Caco-2 (cell line): Measurements from ENCODE around the gene OSGEPL1. TPM values are rescaled to one million over a fixed set of nuclear protein-coding genes. Genes with fewer than 3 reads are reported as not detected.
"Not testable (repeated sequence)": the region's sequence is repeated elsewhere in the genome, so short reads cannot be mapped to it uniquely, and the experiment has no call there.

Experiments
- BruUV-seq: library from RNA; stranded (reverse); fragments of 400-500 nt; replicated peaks from 2 replicates; lab custom pipeline; 2021; lab: Mats Ljungman, UMichigan
- CTCF ChIA-PET: fragments of 300-600 bp; sonication (Branson Sonifier 250); formaldehyde crosslinking; loops from one replicate; lab custom pipeline; 2022; ENCODE audit warnings: antibody characterized with exemption; lab: Charles Lee
- POLR2A ChIA-PET: fragments of 300-600 bp; sonication (Branson Sonifier 250); formaldehyde crosslinking; loops from one replicate; lab custom pipeline; 2022; ENCODE audit warnings: antibody characterized with exemption; lab: Charles Lee
- DNase-seq, 2 experiments: peaks; one replicate each; pipeline versions ENCODE4 v3.0.0 to v3.0.0-alpha.2; 2020 to 2022
- H3K27me3 ChIP-seq: replicated peaks from 2 replicates; pipeline ENCODE4 v1.6.0; 2011; ENCODE audit warnings: low read length; ENCODE audit not compliant: control insufficient read depth, insufficient read depth
- H3K36me3 ChIP-seq: 2 replicates; pipeline ENCODE4 v1.5.1; 2011; ENCODE audit warnings: low read length; ENCODE audit not compliant: control insufficient read depth, insufficient read depth
- H3K4me1 ChIP-seq: fragments of 250-450 bp; sonication (Bioruptor Pico); 2 replicates; pipeline ENCODE4 v1.5.1; 2020; ENCODE audit warnings: mild to moderate bottlenecking
- H3K4me3 ChIP-seq: 2 replicates; pipeline ENCODE4 v1.5.1; 2011; ENCODE audit warnings: low read depth, mild to moderate bottlenecking, control low read depth, low read length
- H3K9me3 ChIP-seq: fragments of 250-450 bp; sonication (Bioruptor Pico); 2 replicates; pipeline ENCODE4 v1.5.1; 2020; ENCODE audit warnings: mild to moderate bottlenecking, moderate library complexity
- H3K27ac Mint-ChIP-seq: one replicate; pipeline ENCODE4 v1.8.0; 2022; ENCODE audit warnings: mixed read lengths; ENCODE audit not compliant: unreplicated experiment
- H3K27me3 Mint-ChIP-seq: one replicate; pipeline ENCODE4 v1.8.0; 2022; ENCODE audit warnings: mixed read lengths; ENCODE audit not compliant: insufficient read depth, unreplicated experiment
- H3K36me3 Mint-ChIP-seq: one replicate; pipeline ENCODE4 v1.8.0; 2022; ENCODE audit warnings: mild to moderate bottlenecking, mixed read lengths; ENCODE audit not compliant: insufficient read depth, unreplicated experiment
- H3K4me1 Mint-ChIP-seq: one replicate; pipeline ENCODE4 v1.8.0; 2022; ENCODE audit warnings: low read depth, mixed read lengths; ENCODE audit not compliant: unreplicated experiment
- H3K4me3 Mint-ChIP-seq: one replicate; pipeline ENCODE4 v1.8.0; 2022; ENCODE audit warnings: mild to moderate bottlenecking, moderate library complexity, mixed read lengths; ENCODE audit not compliant: unreplicated experiment
- H3K9me3 Mint-ChIP-seq: one replicate; pipeline ENCODE4 v1.8.0; 2022; ENCODE audit warnings: mixed read lengths; ENCODE audit not compliant: unreplicated experiment
- intact Hi-C: fragments of 100-400 bp; cut with micrococcal nuclease; formaldehyde crosslinking; loops from one replicate; pipeline ENCODE4 v1.10.0; 2022; ENCODE audit not compliant: unreplicated experiment
- total RNA-seq: library from RNA; stranded (reverse); gene quantifications from 2 replicates; pipeline ENCODE4 v1.2.3, GENCODE V29; 2022
- TF ChIP-seq, protein P1 (sequence below), 2 experiments: fragments of 200-600 bp in 1 of 2; IDR thresholded peaks; 1 replicate in 1 of 2; 2 replicates in 1 of 2; pipeline versions ENCODE4 v1.5.1 to v1.8.0; 2011 to 2022; ENCODE audit warnings: antibody characterized with exemption in 1 of 2, control low read depth in 1 of 2, inconsistent platforms in 1 of 2, low read depth in 1 of 2, low read length in 1 of 2, mild to moderate bottlenecking in 1 of 2, moderate library complexity in 1 of 2; ENCODE audit not compliant: insufficient read depth in 1 of 2, severe bottlenecking in 1 of 2, unreplicated experiment in 1 of 2

OSGEPL1 gene
- total RNA-seq, 1 experiment from 2014 or later: 5.0 TPM

DNA sequence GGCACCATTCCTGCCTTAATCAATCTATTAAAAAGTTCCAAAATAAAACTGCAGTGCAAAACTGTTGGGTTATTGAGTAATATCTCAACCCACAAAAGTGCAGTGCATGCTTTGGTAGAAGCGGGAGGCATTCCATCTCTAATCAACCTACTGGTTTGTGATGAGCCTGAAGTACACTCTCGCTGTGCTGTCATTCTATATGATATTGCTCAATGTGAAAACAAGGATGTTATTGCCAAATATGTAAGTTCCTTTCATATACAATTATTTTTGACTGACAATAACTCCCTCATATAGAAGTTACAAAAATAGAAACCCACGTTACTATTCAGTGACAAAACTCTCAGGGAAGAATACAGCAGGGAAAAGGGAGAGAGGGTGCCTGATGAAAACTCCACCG, 43.0 kb downstream of the OSGEPL1 start:
- POLR2A ChIA-PET: no interaction called here
- TF ChIP-seq, protein P1, sequence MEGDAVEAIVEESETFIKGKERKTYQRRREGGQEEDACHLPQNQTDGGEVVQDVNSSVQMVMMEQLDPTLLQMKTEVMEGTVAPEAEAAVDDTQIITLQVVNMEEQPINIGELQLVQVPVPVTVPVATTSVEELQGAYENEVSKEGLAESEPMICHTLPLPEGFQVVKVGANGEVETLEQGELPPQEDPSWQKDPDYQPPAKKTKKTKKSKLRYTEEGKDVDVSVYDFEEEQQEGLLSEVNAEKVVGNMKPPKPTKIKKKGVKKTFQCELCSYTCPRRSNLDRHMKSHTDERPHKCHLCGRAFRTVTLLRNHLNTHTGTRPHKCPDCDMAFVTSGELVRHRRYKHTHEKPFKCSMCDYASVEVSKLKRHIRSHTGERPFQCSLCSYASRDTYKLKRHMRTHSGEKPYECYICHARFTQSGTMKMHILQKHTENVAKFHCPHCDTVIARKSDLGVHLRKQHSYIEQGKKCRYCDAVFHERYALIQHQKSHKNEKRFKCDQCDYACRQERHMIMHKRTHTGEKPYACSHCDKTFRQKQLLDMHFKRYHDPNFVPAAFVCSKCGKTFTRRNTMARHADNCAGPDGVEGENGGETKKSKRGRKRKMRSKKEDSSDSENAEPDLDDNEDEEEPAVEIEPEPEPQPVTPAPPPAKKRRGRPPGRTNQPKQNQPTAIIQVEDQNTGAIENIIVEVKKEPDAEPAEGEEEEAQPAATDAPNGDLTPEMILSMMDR (IDR thresholded peaks at IDR 0.05; ENCODE audit: insufficient read depth in 1 of 2, low read depth in 1 of 2, low read length in 1 of 2, severe bottlenecking in 1 of 2, unreplicated experiment in 1 of 2): no peak

DNA sequence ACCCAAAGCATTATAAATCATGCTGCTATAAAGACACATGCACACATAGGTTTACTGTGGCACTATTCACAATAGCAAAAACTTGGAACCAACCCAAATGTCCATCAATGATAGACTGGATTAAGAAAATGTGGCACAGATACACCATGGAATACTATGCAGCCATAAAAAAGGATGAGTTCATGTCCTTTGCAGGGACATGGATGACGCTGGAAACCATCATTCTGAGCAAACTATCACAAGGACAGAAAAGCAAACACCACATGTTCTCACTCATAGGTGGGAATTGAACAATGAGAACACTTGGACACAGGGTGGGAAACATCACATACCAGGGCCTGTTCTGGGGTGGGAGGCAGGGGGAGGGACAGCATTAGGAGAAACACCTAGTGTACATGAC, 45.0 kb downstream of the OSGEPL1 start:
- H3K27me3 ChIP-seq, DNase-seq, H3K36me3 ChIP-seq, H3K36me3 Mint-ChIP-seq, BruUV-seq, CTCF ChIA-PET, H3K4me1 ChIP-seq, POLR2A ChIA-PET, H3K4me3 Mint-ChIP-seq, intact Hi-C loops, H3K27me3 Mint-ChIP-seq, H3K9me3 ChIP-seq, H3K4me3 ChIP-seq, H3K27ac Mint-ChIP-seq, H3K4me1 Mint-ChIP-seq: not testable (repeated sequence)
- H3K9me3 Mint-ChIP-seq: peaks cover 18% of the 10 kb centered on the region

More for the DNA sequence above, 43.0 kb downstream of the OSGEPL1 start:
- Mint-ChIP-seq H3K4me3 (no peak overlapping the region), H3K36me3 (no peaks in the 10 kb centered on the region), H3K9me3 (peaks cover 9% of the 10 kb centered on the region), H3K27me3 (no peaks in the 10 kb centered on the region), H3K4me1 (no peaks in the 10 kb centered on the region), H3K27ac (no peak overlapping the region)
- Histone ChIP-seq H3K27me3 (no peaks in the 10 kb centered on the region), H3K9me3 (no peaks in the 10 kb centered on the region), H3K4me3 (no peak overlapping the region), H3K36me3 (no peaks in the 10 kb centered on the region), H3K4me1 (no peaks in the 10 kb centered on the region)
- DNase-seq: no peak
- intact Hi-C loops: no loop called here
- CTCF ChIA-PET: no interaction called here
- BruUV-seq: no TSS peak

DNA sequence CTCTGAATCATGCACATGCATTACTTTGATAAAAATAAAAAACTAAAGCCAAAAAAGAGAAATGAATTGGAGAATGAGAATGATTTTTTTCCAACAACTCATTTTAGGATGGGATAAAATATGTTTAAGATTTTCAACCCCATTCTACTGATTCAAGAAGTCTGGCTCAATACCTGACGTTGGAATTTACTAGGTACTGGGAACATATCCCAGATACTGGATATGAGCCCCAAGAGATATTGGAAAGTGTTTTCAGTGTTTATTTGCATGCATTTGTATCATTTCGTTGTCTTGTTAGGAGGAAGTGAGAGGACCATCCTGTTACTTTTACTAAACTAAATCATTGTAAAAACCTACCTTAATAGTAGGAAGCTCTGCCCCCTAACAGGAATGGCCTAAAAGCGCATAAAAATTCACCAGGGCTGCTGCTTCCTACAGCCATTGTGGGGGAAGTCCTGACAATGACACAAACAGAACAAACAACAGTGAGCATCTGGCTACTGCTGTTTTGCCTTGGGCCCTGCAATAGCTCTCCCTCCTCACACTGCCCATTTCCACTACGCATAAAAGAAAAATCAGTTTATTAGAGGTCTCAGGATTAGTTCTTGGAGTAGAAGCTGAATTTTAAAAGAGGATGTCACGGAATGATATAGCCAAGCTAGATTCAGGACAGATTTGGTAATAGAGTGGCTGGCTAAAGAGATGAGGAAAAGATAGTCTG, 52.9 kb downstream of the OSGEPL1 start:
- intact Hi-C loops: no loop called here
- H3K9me3 Mint-ChIP-seq: peaks cover 13% of the 10 kb centered on the region
- ChIA-PET CTCF (no interaction called here), POLR2A (no interaction called here)
- H3K4me3 Mint-ChIP-seq: no peak overlapping the region
- H3K27me3 ChIP-seq: no peaks in the 10 kb centered on the region
- no peak for DNase-seq
- H3K4me3 ChIP-seq: no peak overlapping the region
- H3K9me3 ChIP-seq: no peaks in the 10 kb centered on the region
- BruUV-seq: no TSS peak
- no peaks in the 10 kb centered on the region for H3K27me3 Mint-ChIP-seq
- peaks cover 5% of the 10 kb centered on the region for H3K36me3 Mint-ChIP-seq
- TF ChIP-seq, protein P1 (IDR thresholded peaks at IDR 0.05; ENCODE audit: insufficient read depth in 1 of 2, low read depth in 1 of 2, low read length in 1 of 2, severe bottlenecking in 1 of 2, unreplicated experiment in 1 of 2): no peak
- no peaks in the 10 kb centered on the region for H3K4me1 Mint-ChIP-seq
- H3K36me3 ChIP-seq: no peaks in the 10 kb centered on the region
- H3K4me1 ChIP-seq: no peaks in the 10 kb centered on the region
- H3K27ac Mint-ChIP-seq: no peak overlapping the region
